Measurements from ENCODE around the gene AGAP2.

DNA sequence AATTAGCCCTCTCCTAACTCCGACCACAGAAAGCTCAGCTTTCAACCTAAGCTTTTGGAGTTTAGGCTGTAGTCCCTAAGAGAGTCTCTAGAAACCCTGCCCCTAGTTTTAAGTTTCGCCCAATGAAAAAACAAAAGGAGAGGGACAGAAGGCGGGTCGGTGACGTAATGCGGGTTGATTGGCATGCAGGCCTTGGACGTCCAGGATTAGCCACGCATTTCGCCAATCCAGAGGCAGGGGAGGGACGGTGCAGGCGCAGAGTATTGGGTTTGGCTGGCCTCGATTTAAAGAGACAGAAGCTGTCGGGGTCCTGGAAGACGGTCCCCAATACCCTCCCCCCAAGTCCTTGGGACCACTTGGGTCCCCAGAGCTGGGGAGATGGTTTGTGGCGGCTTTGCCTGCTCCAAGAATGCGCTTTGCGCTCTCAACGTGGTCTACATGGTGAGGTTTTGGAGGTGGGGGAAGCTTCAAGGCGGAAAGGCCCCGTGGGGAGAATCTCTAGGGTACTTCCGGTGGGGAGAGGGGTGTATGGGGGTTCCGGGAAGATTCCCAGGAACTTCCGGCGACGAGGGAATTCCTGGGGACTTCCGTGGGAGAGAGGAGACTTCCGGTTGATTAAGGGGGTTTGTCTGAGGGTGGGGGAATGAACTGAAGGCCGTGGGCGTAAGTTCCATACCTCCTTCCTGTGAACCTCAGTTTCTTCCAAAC is 6.4 kb upstream of the AGAP2 start, which contains the start of gene TSPAN31:
- TF ChIP-seq, protein P1, sequence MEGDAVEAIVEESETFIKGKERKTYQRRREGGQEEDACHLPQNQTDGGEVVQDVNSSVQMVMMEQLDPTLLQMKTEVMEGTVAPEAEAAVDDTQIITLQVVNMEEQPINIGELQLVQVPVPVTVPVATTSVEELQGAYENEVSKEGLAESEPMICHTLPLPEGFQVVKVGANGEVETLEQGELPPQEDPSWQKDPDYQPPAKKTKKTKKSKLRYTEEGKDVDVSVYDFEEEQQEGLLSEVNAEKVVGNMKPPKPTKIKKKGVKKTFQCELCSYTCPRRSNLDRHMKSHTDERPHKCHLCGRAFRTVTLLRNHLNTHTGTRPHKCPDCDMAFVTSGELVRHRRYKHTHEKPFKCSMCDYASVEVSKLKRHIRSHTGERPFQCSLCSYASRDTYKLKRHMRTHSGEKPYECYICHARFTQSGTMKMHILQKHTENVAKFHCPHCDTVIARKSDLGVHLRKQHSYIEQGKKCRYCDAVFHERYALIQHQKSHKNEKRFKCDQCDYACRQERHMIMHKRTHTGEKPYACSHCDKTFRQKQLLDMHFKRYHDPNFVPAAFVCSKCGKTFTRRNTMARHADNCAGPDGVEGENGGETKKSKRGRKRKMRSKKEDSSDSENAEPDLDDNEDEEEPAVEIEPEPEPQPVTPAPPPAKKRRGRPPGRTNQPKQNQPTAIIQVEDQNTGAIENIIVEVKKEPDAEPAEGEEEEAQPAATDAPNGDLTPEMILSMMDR (IDR thresholded peaks at IDR 0.05; ENCODE audit: insufficient read depth, low read depth, low read length) = no peak
- no peak for TF ChIP-seq EZH2 (IDR thresholded peaks at IDR 0.05; ENCODE audit: insufficient read depth, low read length)
